GM21423 (cell line): ENCODE results near the gene RHBDF2.
A peak's percentile ranks its signal among the peaks of the same experiment; 100 is the strongest.

Experiments used
- ATAC-seq: cut with Tn5 transposase; IDR thresholded peaks from one replicate; pipeline ENCODE4 v1.9.1; 2021; ENCODE audit warnings: mild to moderate bottlenecking, moderate library complexity; ENCODE audit not compliant: unreplicated experiment

The RHBDF2 gene

GRCh38 chr17:76502341-76503211 is 1.4 kb upstream of the RHBDF2 start:
- ATAC-seq = no peak

DNA sequence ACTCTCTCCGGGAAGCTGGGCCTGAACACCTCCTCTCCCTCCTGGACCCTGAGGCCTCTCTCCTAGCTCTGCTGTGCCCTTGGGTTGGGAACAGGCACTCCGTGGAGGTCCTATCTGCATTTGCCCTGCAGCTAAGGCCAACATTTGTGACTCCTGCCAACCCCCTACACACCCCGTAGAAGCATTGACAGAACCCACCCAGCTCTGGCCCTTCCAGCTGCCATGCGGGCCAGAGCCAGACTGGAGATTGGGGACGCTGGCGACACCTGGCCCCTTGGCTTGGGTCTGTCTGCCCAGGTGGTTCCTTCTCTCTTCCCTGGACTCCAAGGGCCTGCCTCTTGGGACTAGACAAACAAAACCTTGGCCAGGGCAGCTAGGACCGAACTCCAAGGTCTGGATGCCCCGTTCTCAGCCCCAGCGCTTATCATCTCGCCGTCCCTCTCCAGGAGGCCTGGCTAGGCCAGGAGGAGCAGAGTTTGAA is 644 bp upstream of the RHBDF2 start:
- ATAC-seq = no peak

- ATAC-seq = no peak
These were observed 541 bp downstream of the RHBDF2 start for GRCh38 chr17:76500747-76501017.

DNA sequence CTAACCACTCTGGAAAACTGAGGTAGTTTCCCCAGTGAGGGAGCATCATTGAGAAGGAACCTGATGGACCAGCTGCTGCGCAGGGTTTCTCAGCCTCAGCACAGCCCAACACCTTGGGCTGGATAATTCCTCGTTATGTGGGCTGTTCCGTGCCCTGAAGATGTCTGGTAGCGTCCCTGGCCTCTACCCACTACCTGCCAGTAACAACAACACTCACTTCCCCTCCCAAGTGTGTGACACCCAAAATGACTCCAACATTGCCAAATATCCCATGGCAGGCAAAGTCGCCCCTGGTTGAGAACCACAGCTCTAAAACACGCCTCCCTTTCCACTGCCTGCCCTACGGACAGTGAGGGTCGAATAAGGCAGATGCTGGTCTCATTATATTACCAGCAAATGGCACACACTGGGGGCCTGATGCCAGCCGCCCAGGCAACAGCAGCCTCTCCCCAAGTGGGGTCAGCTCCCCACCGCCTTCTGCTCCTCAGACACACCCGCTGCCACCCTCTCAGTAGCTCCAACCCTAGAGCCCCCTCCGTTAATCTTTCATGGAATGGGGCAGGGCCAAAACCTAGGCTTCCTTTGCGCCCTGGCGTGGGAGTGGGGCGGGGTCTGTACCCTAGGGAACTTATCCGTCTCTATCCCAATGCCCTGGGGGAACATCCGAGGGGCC is 1.0 kb downstream of the RHBDF2 start:
- no peak for ATAC-seq

GRCh38 chr17:76499267-76499667 is 2.0 kb downstream of the RHBDF2 start:
- no peak for ATAC-seq

GRCh38 chr17:76498876-76499251 is 2.4 kb downstream of the RHBDF2 start:
- no peak for ATAC-seq

GRCh38 chr17:76497979-76498875 is 3.0 kb downstream of the RHBDF2 start:
- ATAC-seq = no peak

GRCh38 chr17:76497699-76497978 is 3.6 kb downstream of the RHBDF2 start:
- ATAC-seq = no peak

GRCh38 chr17:76496464-76496863 is 4.8 kb downstream of the RHBDF2 start:
- ATAC-seq = no peak

DNA sequence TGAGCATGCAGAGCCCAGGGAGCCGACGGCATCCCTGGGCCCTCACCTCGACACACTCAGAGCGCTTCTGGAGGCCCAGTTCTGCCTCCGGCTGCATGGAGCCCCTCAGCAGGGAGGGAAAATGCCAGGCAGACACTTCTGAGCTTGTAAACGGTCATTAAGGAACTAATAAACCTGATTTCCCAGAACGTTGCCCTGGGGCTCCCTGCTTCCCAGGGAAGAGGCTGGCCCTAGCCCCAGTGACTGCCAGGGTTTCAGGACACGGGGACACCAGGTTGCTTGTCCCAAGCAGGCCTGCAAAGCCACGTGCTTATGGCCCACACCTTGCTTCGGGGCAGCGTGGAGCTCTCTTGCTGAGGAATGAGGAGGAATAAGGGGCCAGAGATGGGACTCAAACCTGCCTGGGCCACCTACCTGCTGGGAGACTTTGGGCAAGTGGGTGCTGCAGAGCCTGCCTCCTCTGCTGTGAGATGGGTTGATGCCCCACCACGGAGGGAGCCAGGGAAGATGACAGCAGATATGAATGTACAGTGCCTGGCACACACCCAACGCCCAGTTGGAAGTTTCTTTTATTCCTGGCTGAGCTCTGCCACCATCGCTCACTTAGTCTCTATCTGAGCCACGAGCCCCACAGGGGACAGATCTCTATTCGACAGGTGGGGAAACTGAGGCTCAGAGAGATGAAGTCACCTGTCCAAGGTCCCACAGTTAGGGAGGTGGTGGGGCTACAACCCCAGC is 5.4 kb downstream of the RHBDF2 start:
- ATAC-seq = no peak

DNA sequence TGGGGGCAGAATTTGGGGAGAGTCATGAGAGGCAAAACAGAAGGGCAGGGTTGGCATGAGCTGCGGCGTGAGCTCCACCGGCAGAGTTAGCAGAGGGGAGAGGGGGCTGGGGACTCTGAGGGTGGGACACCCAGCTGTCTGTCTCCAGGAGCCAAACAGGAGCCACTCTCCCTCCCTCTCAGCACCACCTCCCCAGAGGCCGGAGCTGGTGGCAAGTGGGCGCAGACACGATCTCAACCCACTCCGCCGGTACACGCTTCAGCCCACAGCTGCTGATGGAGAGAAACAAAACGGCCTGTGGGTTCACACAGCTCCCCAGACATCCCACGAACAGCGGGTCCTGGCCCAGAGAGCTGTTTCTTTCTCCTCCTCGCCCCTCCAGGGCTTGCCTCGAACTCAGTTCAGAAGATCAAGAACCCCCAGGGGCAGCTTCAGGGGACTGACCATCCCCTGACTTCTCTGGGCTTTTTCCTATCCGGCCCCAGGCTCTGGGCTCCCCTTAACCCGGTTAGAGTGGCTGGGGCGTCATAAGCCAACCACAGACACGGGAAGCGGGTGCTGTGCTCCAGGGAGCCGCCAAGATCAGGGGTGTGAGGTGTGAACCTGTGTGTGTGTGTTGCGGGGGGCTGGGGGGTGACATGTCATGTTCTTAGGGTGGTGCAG is 7.6 kb downstream of the RHBDF2 start:
- ATAC-seq = peak; percentile 3

DNA sequence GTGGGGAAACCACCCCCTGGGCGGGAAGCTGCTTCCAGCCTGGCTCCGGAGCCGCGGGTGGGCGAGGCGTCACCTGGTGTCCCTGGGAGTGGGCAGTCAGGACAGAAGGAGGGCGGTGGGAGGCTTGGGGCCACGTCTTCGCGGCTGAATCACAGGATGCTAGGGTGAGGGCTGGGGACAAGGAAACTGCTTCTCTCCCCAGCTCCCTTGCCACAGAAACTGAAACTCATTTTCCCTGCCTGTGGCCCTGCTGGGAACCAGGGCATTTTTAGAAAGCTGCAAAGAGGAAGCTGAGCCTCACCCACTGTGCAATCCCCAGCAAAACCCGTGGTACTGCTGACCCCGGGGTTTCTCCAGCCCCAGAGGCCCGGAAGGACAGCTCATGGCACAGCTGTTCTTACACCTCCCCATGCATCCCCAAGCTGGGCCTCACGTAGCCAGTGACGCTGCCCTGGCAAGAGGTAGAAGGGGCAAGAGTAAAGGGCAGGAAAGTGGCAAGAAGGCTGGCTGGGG is 8.2 kb downstream of the RHBDF2 start:
- ATAC-seq = peak; percentile 36

- ATAC-seq = peak; percentile 36
These were observed 8.9 kb downstream of the RHBDF2 start for GRCh38 chr17:76492123-76492988.

- ATAC-seq = peak; percentile 16
These were observed 9.7 kb downstream of the RHBDF2 start for GRCh38 chr17:76491271-76492122.

DNA sequence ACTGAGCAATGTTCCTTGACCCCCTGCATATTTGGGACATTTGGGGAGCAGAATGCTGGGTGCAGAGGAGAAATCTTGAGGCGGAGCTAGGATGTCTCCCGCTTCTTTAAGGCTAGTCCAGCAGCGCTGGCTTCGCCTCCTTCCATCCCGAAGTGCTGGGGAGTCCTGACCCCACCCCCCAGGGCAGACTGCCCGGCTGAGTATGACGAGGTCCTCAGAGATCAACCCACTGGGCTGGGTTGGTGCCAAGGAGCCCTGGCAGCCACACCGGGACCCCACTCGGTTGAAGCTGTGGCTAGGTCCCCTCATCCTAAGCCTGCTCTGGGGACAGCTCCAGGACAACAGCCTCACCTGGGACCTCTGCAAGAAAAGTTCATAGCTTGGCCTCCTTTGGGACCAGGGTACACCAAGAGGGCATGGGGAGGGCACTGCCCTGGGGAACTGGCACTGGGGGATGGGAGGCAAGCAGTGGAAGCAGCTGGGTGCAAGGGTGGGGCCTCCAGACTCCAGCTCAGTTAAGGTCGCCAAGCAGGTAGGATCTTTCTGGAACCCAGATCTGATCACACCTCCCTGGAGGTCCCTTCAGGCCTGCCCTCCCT is 11.0 kb downstream of the RHBDF2 start:
- ATAC-seq = no peak

GRCh38 chr17:76487451-76488192 is 13.6 kb downstream of the RHBDF2 start:
- ATAC-seq = no peak

- ATAC-seq = no peak
These were observed 15.7 kb downstream of the RHBDF2 start for GRCh38 chr17:76485569-76485968.
